Measurements from ENCODE around the gene BID.

BID gene

DNA sequence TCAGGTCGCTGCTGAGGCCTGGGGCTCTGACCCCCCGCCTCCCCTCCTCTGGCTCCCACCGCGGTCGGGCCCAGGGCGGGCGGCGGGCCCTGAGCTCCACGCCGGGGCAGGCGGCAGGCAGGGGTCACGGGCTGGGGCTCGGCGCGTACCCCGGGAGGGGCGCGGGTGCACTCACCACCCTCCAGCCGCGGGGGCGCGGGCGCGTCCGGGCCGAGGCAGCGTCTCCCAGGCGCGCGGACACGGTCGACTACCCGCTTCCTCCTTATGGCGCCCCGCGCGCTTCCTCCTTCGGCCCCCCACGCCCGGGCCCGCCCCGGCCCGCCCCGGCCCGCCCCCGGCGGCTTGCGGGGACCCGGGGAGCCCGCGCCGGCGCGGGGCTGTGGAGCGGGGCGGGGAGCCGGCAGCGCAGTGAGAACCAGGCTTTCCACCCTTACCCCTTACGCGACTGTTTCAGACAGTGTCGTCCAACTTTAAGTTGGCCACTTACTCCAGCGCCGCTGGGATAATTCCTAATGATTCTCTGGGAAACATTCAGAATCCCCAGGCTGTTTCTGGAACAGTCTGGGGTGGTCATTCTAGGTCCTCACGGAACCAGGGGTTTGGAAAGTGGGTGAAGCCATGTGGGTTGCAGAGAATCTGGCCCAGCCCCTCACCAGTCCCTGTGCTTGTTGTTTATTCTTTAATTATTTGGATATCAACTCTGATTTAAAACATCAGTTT, at the start of gene BID:
Gene BID (minus strand): TSS at position 264 of the 720 bp plus-strand sequence. CDS start 24,353 bp downstream, outside the sequence.
- peak; percentile 63 to 65 for DNase-seq

- DNase-seq, result no peak
These were observed 49.7 kb upstream of the BID start for GRCh38 chr22:17823964-17824363.

DNA sequence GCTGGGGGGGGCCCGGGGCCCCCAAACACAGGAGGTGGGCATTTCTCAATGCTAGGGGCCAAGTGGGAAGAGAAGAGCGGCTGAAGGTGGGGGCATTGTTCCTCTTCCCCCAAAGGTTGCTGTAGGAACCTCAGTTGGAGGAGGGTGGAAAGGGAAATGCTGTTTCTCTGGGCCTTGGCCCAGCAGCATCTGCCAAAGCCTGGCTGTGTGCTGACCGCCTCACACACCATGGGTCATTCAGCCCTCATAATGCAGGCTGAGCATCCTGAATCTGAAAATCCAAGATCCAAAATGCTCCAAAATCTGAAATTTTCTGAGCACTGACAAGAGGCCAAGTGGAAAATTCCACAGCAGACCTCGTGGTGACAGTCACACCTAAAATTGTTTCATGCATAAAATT, 49.0 kb upstream of the BID start:
- DNase-seq, result no peak

GRCh38 chr22:17822087-17822486, 47.8 kb upstream of the BID start:
- DNase-seq, result no peak

GRCh38 chr22:17820879-17821439, 46.7 kb upstream of the BID start:
- DNase-seq, result no peak

DNA sequence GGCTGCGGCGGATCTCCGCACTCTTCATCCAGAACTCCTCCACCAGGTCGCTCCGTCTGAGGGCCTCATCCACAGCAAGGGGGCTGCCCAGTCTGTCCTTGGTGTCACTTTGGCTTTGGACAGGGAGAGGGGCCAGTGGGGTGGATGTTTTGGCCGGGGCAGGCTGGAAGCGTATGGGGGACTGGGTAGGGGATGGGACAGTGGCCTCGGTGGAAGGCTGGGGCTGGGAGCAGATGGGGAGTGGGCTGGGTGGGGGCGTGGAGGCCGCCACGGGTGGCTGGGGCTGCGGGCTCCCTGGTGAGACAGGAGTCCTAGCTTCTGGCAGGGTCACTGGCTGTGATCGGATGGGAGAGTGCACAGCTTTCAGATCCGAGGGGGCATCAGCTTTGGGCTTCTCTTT, 44.4 kb upstream of the BID start:
- no peak for DNase-seq

GRCh38 chr22:17818180-17818579, 43.9 kb upstream of the BID start:
- no peak for DNase-seq

DNA sequence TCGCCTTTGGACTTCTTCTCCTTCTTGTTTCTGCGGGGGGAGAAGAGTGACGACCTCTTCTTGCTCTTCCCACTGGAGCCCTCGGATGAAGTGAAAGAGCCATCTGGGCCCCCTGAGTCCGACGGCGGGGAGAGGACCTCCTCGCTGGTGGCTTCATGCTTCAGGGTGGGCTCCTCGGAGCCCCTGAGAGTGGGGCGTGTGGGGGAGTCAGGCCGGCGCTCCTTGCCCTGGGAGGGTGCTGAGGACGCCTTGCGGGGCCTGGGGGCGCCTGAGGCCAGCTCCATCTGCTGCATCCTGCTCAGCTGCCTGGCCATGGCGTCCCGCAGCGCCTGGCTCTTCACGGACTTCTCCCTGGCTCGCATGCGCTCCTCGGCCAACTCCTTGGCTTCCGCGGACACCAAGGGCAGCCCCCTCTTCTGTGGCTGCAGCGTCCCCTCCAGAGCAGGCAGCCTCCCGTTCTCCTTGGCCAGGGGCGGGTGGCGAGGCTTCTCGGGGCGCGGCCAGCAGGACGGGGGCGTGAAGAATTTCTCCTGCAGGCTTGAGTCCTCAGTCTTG, 43.3 kb upstream of the BID start:
- DNase-seq, result no peak

- no peak for DNase-seq
These were observed 42.8 kb upstream of the BID start for GRCh38 chr22:17817079-17817478.

- DNase-seq, result no peak
These were observed 42.4 kb upstream of the BID start for GRCh38 chr22:17816649-17817048.

GRCh38 chr22:17815703-17816254, 41.5 kb upstream of the BID start:
- DNase-seq, result no peak

- no peak for DNase-seq
These were observed 40.6 kb upstream of the BID start for GRCh38 chr22:17814830-17815229.

- DNase-seq, result no peak
These were observed 39.8 kb upstream of the BID start for GRCh38 chr22:17814084-17814483.

DNA sequence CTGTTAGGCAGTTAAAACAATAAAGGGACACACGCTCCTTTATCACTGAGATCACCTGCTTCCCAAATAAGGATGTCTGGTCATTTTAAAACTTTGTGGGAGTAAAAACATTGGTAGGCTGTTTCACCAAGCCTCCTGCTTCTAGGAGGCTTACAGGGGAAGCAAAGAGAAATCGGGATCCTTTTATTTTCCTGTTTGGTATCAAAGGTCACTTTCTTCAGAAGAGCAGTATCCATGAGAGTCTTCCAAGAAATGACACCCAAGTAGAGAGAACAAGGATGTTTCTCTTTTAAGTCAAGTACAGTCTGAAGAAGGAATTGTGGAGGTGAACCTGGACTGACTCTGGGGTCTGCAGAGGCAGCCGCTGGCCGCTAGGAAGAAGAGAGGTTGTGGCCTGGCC, 36.9 kb upstream of the BID start:
- no peak for DNase-seq

GRCh38 chr22:17810570-17811116, 36.4 kb upstream of the BID start:
- DNase-seq, result no peak

GRCh38 chr22:17808693-17809403, 34.6 kb upstream of the BID start:
- DNase-seq, result no peak

DNA sequence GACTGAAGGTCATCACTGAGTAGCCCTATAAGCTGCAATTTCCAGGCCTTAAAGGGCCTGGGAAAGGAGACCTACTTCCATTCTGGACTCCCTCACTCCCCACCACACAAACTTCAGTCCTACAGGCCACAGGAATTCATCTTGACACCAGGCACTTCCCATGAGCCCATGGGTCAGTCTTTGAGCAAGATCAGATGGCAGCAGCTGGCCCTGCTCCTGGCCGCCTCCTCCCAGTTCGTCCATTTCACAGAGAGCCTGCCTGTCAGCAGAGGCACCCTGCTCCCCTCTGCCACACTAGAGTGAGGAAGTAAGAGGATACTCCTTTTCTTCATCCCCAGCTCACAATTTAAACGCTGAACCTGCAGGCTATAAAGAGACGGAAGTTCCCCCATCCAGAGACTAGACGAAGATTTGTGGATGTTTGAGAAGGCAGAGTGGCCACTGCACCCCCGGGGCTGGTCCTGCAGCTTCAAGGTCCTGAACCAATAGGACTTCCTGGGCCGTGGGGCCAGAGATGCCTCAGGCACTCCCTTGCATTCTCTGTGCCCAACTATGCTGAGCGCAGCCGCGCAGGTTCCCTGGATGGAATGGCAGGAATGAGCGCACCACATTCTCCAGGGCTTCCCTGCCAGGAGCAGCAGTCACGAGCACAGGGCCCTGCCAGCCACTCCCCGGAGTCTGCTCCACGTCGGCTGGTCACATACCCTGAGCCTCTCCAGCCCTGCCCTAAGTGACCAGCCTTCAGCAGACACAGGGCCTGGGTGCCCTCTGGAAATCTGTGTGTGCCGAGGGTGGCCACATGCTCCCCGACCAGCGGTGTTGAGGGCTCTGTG, 33.5 kb upstream of the BID start:
- DNase-seq, result no peak

DNA sequence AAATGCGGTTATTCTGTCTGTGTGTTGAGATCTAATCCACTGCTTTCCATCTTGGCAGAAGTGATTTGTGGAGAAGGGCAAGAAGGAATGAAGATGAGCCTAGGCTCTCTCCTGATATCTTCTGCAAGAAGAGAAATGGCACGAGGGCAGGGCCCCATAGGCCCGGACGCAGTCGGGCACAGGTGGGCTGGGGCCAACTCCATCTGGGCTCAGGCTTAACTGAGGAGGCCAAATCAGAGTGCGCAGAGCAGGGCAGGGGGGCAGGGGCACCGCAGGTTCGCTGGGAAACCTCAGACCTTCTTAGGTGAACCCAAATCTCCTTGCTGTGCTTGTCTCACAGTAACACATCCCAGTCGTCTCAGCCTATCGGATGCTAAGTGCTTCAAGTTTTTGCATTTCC, 32.8 kb upstream of the BID start:
- no peak for DNase-seq

DNA sequence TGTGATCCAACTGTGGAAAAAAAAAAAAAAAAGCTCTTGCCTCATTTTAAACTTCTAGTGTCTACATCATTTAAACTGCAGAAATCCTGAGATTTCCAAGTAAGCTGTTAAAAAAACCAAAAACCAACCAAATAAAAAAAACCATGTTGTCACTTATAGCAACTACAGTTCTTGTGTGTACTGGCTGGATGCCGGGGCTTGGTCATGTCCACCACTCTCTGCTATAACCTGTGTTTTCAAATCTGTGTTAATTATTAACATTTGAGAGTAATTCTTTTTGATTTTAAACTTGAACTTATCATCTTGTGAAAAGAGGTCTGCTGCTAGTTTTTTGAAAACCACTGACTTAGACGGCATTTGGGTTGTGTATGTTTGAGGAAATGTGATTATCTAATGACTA, 32.2 kb upstream of the BID start:
- no peak for DNase-seq

DNA sequence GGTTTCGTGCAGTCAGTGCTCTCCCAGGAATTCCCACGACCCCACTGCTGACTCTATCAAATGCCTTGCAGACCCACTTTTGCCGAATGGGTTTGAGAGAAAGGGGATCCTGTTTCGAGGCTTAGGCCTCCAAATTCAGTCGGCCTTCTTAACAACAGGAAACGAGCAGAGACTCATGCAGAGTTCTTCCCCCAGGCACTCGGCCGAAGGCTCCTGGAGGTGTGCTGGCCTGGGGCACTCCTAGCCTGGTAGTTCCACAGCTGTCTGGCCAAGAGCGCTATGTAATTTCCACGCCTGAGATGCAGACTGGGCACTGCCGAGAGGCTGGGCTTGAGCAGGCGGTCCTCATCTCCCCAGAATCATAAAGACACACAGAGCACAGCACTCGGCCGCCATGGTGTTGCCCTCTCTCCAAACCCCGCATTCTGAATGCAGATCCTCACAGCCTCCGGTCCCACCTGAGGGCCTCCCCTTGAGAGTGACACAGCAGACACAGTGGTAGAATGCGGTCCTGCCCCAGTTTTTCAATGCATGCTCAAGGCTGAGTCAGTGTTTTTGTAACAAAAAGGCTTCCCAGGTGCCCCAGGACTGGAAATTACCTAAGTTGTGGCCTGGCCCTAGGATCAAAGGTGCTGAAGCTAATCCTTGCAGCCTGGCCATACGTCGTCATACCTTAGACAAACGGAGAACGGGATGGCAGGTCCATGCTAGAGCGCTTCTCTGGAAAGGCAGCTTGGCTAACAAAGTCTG, 30.2 kb upstream of the BID start:
- DNase-seq, result no peak

GRCh38 chr22:17803609-17804270, 29.5 kb upstream of the BID start:
- no peak for DNase-seq

All from CD4-positive, alpha-beta T cell treated with Interferon alpha-2 for 1 hour (primary cell).